PC-9 (cell line): ENCODE measurements around the gene DDI2. TPM values are rescaled to one million over a fixed set of nuclear protein-coding genes. Genes with fewer than 3 reads are reported as not detected.

Experiments
- BruUV-seq: library from RNA; stranded (reverse); fragments of 400-500 nt; replicated peaks from 2 replicates; lab custom pipeline; 2021; lab: Mats Ljungman, UMichigan
- CTCF ChIA-PET: fragments of 300-600 bp; sonication (Branson Sonifier 250); formaldehyde crosslinking; loops from one replicate; lab custom pipeline; 2022; ENCODE audit warnings: antibody characterized with exemption; lab: Charles Lee
- POLR2A ChIA-PET: fragments of 300-600 bp; sonication (Branson Sonifier 250); formaldehyde crosslinking; loops from one replicate; lab custom pipeline; 2022; ENCODE audit warnings: antibody characterized with exemption; ENCODE audit not compliant: unreplicated experiment; lab: Charles Lee
- DNase-seq, 2 experiments: peaks; one replicate each; pipeline versions ENCODE4 v3.0.0 to v3.0.0-alpha.2; 2015 to 2022; ENCODE audit warnings: mixed read lengths in 1 of 2
- H2AFZ ChIP-seq: fragments of 200-600 bp; sonication (generic); 2 replicates; pipeline ENCODE4 v1.8.1; 2017; ENCODE audit warnings: antibody characterized with exemption
- H3F3A ChIP-seq: fragments of 200-600 bp; sonication (generic); 2 replicates; pipeline ENCODE4 v1.8.1; 2017; ENCODE audit warnings: antibody characterized with exemption, mild to moderate bottlenecking, low read depth; ENCODE audit not compliant: insufficient read depth
- H3K27ac ChIP-seq: fragments of 200-600 bp; sonication (generic); 2 replicates; pipeline ENCODE4 v1.6.1; 2016; ENCODE audit warnings: mixed run types
- H3K27me3 ChIP-seq: fragments of 200-600 bp; sonication (generic); 2 replicates; pipeline ENCODE4 v1.6.1; 2016; ENCODE audit warnings: low read depth, mixed run types; ENCODE audit not compliant: insufficient read depth
- H3K36me3 ChIP-seq: fragments of 200-600 bp; sonication (generic); 2 replicates; pipeline ENCODE4 v1.6.1; 2016; ENCODE audit warnings: low read depth, mixed run types
- H3K4me1 ChIP-seq: fragments of 200-600 bp; sonication (generic); replicated peaks from 2 replicates; pipeline ENCODE4 v1.6.1; 2016; ENCODE audit warnings: mixed run types; ENCODE audit not compliant: insufficient read depth
- H3K4me2 ChIP-seq: fragments of 200-600 bp; sonication (generic); 2 replicates; pipeline ENCODE4 v1.6.1; 2017; ENCODE audit warnings: mixed run types
- H3K4me3 ChIP-seq: fragments of 200-600 bp; sonication (generic); 2 replicates; pipeline ENCODE4 v1.6.1; 2016; ENCODE audit warnings: mixed run types
- H3K79me2 ChIP-seq: fragments of 200-600 bp; sonication (generic); 2 replicates; pipeline ENCODE4 v1.6.1; 2017; ENCODE audit warnings: low read depth, mixed run types
- H3K9me2 ChIP-seq: fragments of 200-600 bp; sonication (generic); 2 replicates; pipeline ENCODE4 v1.8.1; 2017; ENCODE audit warnings: mild to moderate bottlenecking; ENCODE audit not compliant: insufficient read depth
- H3K9me3 ChIP-seq: fragments of 200-600 bp; sonication (generic); 2 replicates; pipeline ENCODE4 v1.8.1; 2016; ENCODE audit warnings: low read depth; ENCODE audit not compliant: insufficient read depth
- H4K20me1 ChIP-seq: fragments of 200-600 bp; sonication (generic); 2 replicates; pipeline ENCODE4 v1.8.1; 2017; ENCODE audit not compliant: insufficient read depth
- CTCF ChIP-seq: fragments of 200-600 bp; sonication (generic); conservative IDR thresholded peaks from 2 replicates; pipeline ENCODE4 v1.6.1; 2017; ENCODE audit warnings: mixed run types, antibody characterized with exemption, mild to moderate bottlenecking, moderate library complexity
- EZH2 ChIP-seq: fragments of 200-600 bp; sonication (generic); IDR thresholded peaks from 2 replicates; pipeline ENCODE4 v1.8.0; 2017; ENCODE audit warnings: antibody characterized with exemption, low read depth
- intact Hi-C: fragments of 100-400 bp; cut with micrococcal nuclease; formaldehyde crosslinking; loops from one replicate; pipeline ENCODE4 v1.10.0; 2022; ENCODE audit not compliant: unreplicated experiment
- total RNA-seq: library from RNA; stranded (reverse); gene quantifications from 2 replicates; pipeline ENCODE4 v1.2.3, GENCODE V29; 2021

The DDI2 gene
- total RNA-seq, 1 experiment from 2014 or later: 38.0 TPM

DNA sequence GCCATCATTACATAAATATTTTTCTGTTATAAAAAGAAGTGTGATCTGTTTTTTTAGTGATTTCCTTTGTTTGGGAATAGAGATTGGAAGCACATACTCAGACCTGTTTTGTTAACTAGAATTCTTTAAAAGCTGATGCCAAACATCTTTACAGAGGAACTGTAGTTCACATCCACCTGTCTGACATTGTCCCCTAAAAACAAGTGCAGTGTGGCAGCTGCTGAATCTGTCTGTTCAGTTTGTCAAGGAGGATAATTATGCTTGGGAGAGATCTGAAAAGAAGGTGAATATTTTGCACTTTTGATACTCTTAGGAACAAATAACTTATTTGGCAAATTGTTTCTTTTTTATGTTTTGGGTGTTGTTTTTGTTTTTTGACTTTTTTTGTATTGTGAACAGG lies 46.0 kb upstream of the DDI2 start:
- no TSS peak for BruUV-seq

DNA sequence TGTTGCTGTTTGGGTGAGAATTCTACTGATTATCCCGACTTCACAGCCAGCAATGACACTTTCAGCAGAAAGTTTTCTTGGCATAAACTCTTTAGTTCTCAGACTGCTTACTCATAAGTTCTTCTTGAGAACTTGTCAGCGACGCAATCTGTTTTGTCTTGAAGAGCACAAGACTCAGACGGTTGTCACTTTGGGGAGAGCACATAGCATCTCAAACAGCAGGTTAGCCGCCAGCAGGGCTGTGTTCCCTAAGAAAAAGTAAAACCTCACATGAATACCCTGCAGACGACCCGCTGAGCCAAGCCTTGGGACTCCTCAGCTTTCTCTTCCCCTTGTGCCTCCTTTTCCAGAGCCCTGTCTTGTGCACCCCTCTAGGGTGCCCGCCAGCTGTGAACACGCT lies 43.8 kb upstream of the DDI2 start:
- TF ChIP-seq EZH2 (no peak), CTCF (no peak)
- Histone ChIP-seq H3K4me3 (no peak overlapping the region), H4K20me1 (no peaks in the 10 kb centered on the region), H3K4me2 (no peak overlapping the region), H3K9me3 (no peaks in the 10 kb centered on the region), H3K27me3 (no peaks in the 10 kb centered on the region), H2AFZ (no peak overlapping the region), H3K79me2 (no peaks in the 10 kb centered on the region), H3K9me2 (no peaks in the 10 kb centered on the region), H3K4me1 (no peaks in the 10 kb centered on the region), H3K36me3 (no peaks in the 10 kb centered on the region), H3K27ac (no peak overlapping the region), H3F3A (no peaks in the 10 kb centered on the region)
- DNase-seq: no peak
- ChIA-PET POLR2A (no interaction called here), CTCF (no interaction called here)
- intact Hi-C loops: no loop called here
- BruUV-seq: no TSS peak

More for the DNA sequence above, 46.0 kb upstream of the DDI2 start:
- ChIA-PET CTCF (no interaction called here), POLR2A (no interaction called here)
- TF ChIP-seq CTCF (no peak), EZH2 (no peak)
- intact Hi-C loops: no loop called here
- Histone ChIP-seq H3K27me3 (no peaks in the 10 kb centered on the region), H3K9me3 (no peaks in the 10 kb centered on the region), H3K4me1 (no peaks in the 10 kb centered on the region), H3K4me2 (no peak overlapping the region), H3F3A (no peaks in the 10 kb centered on the region), H3K9me2 (no peaks in the 10 kb centered on the region), H3K36me3 (no peaks in the 10 kb centered on the region), H4K20me1 (no peaks in the 10 kb centered on the region), H2AFZ (no peak overlapping the region), H3K4me3 (no peak overlapping the region), H3K27ac (no peak overlapping the region), H3K79me2 (no peaks in the 10 kb centered on the region)
- no peak for DNase-seq

DNA sequence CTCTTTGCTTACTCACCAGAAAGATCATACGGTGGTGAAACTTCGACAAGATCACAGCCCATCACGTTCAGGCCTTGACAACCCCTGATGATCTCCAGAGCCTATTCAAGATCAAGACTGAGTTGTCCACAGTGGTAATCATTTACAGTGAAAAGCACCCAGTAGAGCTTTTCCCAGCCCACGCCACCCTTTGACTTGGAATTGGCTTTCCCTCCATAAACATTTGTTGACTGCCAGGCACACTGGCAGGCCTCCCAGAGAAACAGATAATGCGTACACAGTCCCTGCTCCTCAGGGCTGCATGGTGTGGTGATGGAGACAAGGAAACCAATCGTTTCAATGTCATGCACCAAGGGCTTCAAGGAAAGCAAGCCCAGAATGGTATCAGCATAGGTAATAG lies 42.5 kb upstream of the DDI2 start:
- Histone ChIP-seq H4K20me1 (no peaks in the 10 kb centered on the region), H3K27me3 (no peaks in the 10 kb centered on the region), H3K4me2 (no peak overlapping the region), H3F3A (no peaks in the 10 kb centered on the region), H3K9me2 (no peaks in the 10 kb centered on the region), H3K4me1 (no peaks in the 10 kb centered on the region), H2AFZ (no peak overlapping the region), H3K9me3 (no peaks in the 10 kb centered on the region), H3K27ac (no peak overlapping the region), H3K79me2 (no peaks in the 10 kb centered on the region), H3K36me3 (no peaks in the 10 kb centered on the region), H3K4me3 (no peak overlapping the region)
- CTCF ChIA-PET: no interaction called here
- no TSS peak for BruUV-seq
- DNase-seq: no peak
- POLR2A ChIA-PET: no interaction called here
- intact Hi-C loops: no loop called here
- TF ChIP-seq CTCF (no peak), EZH2 (no peak)
